ENCODE data around the gene BNC2. TPM values are rescaled to one million over a fixed set of nuclear protein-coding genes. Genes with fewer than 3 reads are reported as not detected.

Gene BNC2
- total RNA-seq, 1 experiment from 2014 or later: 43.6 TPM

DNA sequence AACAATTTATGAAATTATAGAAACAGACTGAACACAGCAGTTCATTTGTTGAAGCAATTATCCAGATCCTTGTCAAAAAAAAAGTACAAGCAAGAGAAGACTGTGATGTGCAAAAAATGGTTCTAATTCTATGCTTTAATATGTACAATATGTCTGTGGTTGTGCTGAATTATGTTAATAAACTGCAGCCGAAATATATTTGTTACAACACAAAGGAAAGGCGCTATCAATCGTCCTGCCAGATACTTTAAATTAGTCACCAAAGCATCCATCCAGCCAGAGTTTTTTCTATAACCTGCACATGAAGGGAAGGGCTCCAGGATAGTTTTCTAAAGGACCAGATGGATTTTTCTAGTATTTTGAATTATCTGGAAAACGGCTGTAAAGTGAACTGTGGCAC is 259.5 kb downstream of the BNC2 start:
- Histone ChIP-seq H3T11ph (ENCODE audit: low read length) (no peak overlapping the region), H2BK120ac (ENCODE audit: low read depth, low read length, poor library complexity, severe bottlenecking) (no peak overlapping the region), H3K23ac (ENCODE audit: insufficient read length, low read depth, low read length) (no peak overlapping the region), H3K4me1 (ENCODE audit: insufficient read depth, low read length) (peaks cover 3% of the 10 kb centered on the region), H3K27ac (ENCODE audit: insufficient read length, low read depth, low read length) (no peak overlapping the region), H4K5ac (ENCODE audit: insufficient read length, low read depth, low read length) (no peak overlapping the region), H3K14ac (ENCODE audit: insufficient read depth, low read length) (no peak overlapping the region), H2AFZ (ENCODE audit: low read length) (no peak overlapping the region), H3K79me2 (ENCODE audit: insufficient read depth, low read length) (no peaks in the 10 kb centered on the region), H4K91ac (ENCODE audit: insufficient read length, low read depth, low read length) (no peak overlapping the region), H2BK20ac (ENCODE audit: low read depth, low read length, poor library complexity, severe bottlenecking) (no peak overlapping the region), H3K79me1 (ENCODE audit: insufficient read depth, low read depth, low read length, poor library complexity, severe bottlenecking) (no peaks in the 10 kb centered on the region), H2BK15ac (ENCODE audit: low read depth, low read length) (no peak overlapping the region), H3K18ac (ENCODE audit: insufficient read length, low read depth, low read length) (no peak overlapping the region), H3K4ac (ENCODE audit: low read depth, low read length) (no peak overlapping the region), H3K9ac (ENCODE audit: extremely low read depth, insufficient read length, low read length) (no peak overlapping the region), H3K27me3 (ENCODE audit: insufficient read depth, low read length) (no peaks in the 10 kb centered on the region), H3K23me2 (ENCODE audit: insufficient read length, low read depth, low read length, poor library complexity, severe bottlenecking) (no peaks in the 10 kb centered on the region), H3K9me3 (ENCODE audit: control insufficient read depth, low read depth, low read length) (no peaks in the 10 kb centered on the region), H2AK5ac (ENCODE audit: insufficient read length, low read length) (no peak overlapping the region), H3K56ac (ENCODE audit: insufficient read length, low read depth, low read length) (no peak overlapping the region), H2BK12ac (ENCODE audit: insufficient read length, low read depth, low read length) (no peak overlapping the region), H3K4me2 (ENCODE audit: insufficient read depth, insufficient read length, low read length) (no peak overlapping the region), H4K8ac (replicated peaks; ENCODE audit: insufficient read length, low read depth, low read length) (no peak overlapping the region), H2BK5ac (ENCODE audit: insufficient read length, low read length) (no peak overlapping the region), H4K20me1 (ENCODE audit: control insufficient read depth, insufficient read depth, insufficient read length) (no peaks in the 10 kb centered on the region)
- no peaks in the 10 kb centered on the region for H3K9me3 Mint-ChIP-seq
- H3K36me3 Mint-ChIP-seq (ENCODE audit: insufficient read depth in 1 of 3, low read depth in 3 of 3): peaks cover 0 to 6% (median 0%) of the 10 kb centered on the region in 3 experiments; a peak in 1 of 7 replicates
- no peak overlapping the region; a peak in 1 of 7 replicates for H3K27ac Mint-ChIP-seq
- DNase-seq: no peak
- H3K27me3 Mint-ChIP-seq (ENCODE audit: low read depth): no peaks in the 10 kb centered on the region
- H3K4me3 Mint-ChIP-seq: no peak overlapping the region
- H3K4me1 Mint-ChIP-seq: peaks cover 55 to 61% of the 10 kb centered on the region in 2 experiments
- TF ChIP-seq, protein P1, sequence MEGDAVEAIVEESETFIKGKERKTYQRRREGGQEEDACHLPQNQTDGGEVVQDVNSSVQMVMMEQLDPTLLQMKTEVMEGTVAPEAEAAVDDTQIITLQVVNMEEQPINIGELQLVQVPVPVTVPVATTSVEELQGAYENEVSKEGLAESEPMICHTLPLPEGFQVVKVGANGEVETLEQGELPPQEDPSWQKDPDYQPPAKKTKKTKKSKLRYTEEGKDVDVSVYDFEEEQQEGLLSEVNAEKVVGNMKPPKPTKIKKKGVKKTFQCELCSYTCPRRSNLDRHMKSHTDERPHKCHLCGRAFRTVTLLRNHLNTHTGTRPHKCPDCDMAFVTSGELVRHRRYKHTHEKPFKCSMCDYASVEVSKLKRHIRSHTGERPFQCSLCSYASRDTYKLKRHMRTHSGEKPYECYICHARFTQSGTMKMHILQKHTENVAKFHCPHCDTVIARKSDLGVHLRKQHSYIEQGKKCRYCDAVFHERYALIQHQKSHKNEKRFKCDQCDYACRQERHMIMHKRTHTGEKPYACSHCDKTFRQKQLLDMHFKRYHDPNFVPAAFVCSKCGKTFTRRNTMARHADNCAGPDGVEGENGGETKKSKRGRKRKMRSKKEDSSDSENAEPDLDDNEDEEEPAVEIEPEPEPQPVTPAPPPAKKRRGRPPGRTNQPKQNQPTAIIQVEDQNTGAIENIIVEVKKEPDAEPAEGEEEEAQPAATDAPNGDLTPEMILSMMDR (conservative IDR thresholded peaks at IDR 0.05): no peak
- WGBS (ENCODE audit: extremely low coverage, insufficient read length, low lambda C conversion rate): no CpG with 5 or more reads among the region's 4 CpGs

All from H9 (cell line).